ENCODE results near the gene MFSD2A. TPM values are rescaled to one million over a fixed set of nuclear protein-coding genes. Genes with fewer than 3 reads are reported as not detected.
"Not testable (repeated sequence)": the region's sequence is repeated elsewhere in the genome, so short reads cannot be mapped to it uniquely, and the experiment has no call there.

The MFSD2A gene
- total RNA-seq, 3 donors from 2014 or later = 3.0 to 61.5 (median 7.9) TPM

DNA sequence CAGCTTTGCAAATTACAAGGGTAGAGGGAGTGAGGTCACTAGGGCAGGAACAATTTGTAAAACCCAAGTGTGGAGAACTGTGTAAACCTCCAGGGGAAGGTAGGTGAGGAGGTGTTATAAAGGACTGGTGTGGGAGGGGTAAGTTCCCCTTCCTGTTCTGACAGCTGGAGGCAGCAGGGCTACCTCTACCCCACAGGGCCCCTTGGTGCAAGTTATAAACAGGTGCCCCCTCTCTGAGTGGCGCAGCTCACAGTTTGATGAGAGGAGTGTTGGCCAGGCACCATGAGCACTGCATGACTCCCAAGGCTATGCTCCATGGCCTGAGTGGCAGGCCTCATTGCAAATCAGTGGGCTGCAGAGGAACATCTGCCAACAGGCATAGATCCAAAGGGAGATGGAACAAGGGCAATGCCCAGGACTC is 41.0 kb downstream of the MFSD2A start:
- H3K4me3 ChIP-seq = no peak overlapping the region
- intact Hi-C loops (cut with DNase I; ENCODE audit: low total_unique reads) = no loop called here
- no peaks in the 10 kb centered on the region for H3K9me3 ChIP-seq
- DNase-seq (ENCODE audit: low spot score in 2 of 2) = no peak
- TF ChIP-seq POLR2A (IDR thresholded peaks at IDR 0.05) = no peak
- no peaks in the 10 kb centered on the region for H3K27me3 ChIP-seq
- H3K4me1 ChIP-seq = no peaks in the 10 kb centered on the region
- no peaks in the 10 kb centered on the region for H3K36me3 ChIP-seq
- no peak overlapping the region for H3K27ac ChIP-seq

- Histone ChIP-seq H3K27ac (no peak overlapping the region), H3K4me1 (no peaks in the 10 kb centered on the region), H3K36me3 (no peaks in the 10 kb centered on the region), H3K9me3 (no peaks in the 10 kb centered on the region), H3K27me3 (no peaks in the 10 kb centered on the region), H3K4me3 (no peak overlapping the region)
- intact Hi-C loops (cut with DNase I; ENCODE audit: low total_unique reads) = no loop called here
- TF ChIP-seq CTCF (IDR thresholded peaks at IDR 0.05) = no peak
- TF ChIP-seq POLR2AphosphoS5 (IDR thresholded peaks at IDR 0.05) = no peak
- TF ChIP-seq POLR2A (IDR thresholded peaks at IDR 0.05) = no peak
- no peak for DNase-seq (ENCODE audit: low spot score in 2 of 2)
Measured at GRCh38 chr1:39996396-39997004, 41.6 kb downstream of the MFSD2A start.

DNA sequence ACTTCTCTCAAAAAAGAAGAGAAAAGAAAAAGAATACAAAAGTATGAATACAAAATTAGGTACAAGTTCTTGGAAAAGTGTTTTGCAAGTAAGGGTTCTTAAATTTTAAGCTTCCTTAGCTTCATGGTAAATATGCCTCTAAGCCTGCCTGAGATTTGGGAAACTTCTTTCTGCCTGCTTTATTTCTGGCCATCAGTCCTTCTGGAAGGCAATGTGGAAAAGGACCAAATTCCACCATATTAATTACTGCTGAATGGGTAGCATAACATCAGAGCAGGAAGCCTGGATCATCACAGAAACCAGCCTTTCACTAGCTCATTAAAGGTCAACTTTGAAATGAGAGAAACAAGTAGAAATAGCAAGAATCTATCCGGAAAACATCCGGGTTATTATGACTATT is 46.5 kb downstream of the MFSD2A start:
- intact Hi-C loops (cut with DNase I; ENCODE audit: low total_unique reads) = no loop called here
- H3K36me3 ChIP-seq = no peaks in the 10 kb centered on the region
- no peak for DNase-seq (ENCODE audit: low spot score in 2 of 2)
- H3K27ac ChIP-seq = no peak overlapping the region
- H3K27me3 ChIP-seq = no peaks in the 10 kb centered on the region
- no peak overlapping the region for H3K4me3 ChIP-seq
- H3K4me1 ChIP-seq = no peaks in the 10 kb centered on the region
- H3K9me3 ChIP-seq = no peaks in the 10 kb centered on the region
- TF ChIP-seq POLR2AphosphoS5 (IDR thresholded peaks at IDR 0.05) = no peak
- no peak for TF ChIP-seq CTCF (IDR thresholded peaks at IDR 0.05)

- Histone ChIP-seq H3K4me1 (no peaks in the 10 kb centered on the region), H3K36me3 (no peaks in the 10 kb centered on the region), H3K27me3 (no peaks in the 10 kb centered on the region), H3K27ac (no peak overlapping the region), H3K4me3 (no peak overlapping the region), H3K9me3 (no peaks in the 10 kb centered on the region)
- no peak for DNase-seq (ENCODE audit: low spot score in 2 of 2)
- TF ChIP-seq POLR2A (IDR thresholded peaks at IDR 0.05) (no peak), CTCF (IDR thresholded peaks at IDR 0.05) (no peak)
- intact Hi-C loops (cut with DNase I; ENCODE audit: low total_unique reads) = no loop called here
Measured at GRCh38 chr1:40003156-40004093, 48.5 kb downstream of the MFSD2A start.

- H3K4me3 ChIP-seq = no peak overlapping the region
- no peak for DNase-seq (ENCODE audit: low spot score in 2 of 2)
- no peak for TF ChIP-seq POLR2AphosphoS5 (IDR thresholded peaks at IDR 0.05)
- no peak for TF ChIP-seq CTCF (IDR thresholded peaks at IDR 0.05)
- TF ChIP-seq POLR2A (IDR thresholded peaks at IDR 0.05) = no peak
- no peaks in the 10 kb centered on the region for H3K9me3 ChIP-seq
- no peak overlapping the region for H3K27ac ChIP-seq
- no peaks in the 10 kb centered on the region for H3K36me3 ChIP-seq
- no peaks in the 10 kb centered on the region for H3K27me3 ChIP-seq
- no peaks in the 10 kb centered on the region for H3K4me1 ChIP-seq
- intact Hi-C loops (cut with DNase I; ENCODE audit: low total_unique reads) = no loop called here
Measured at GRCh38 chr1:40004857-40005256, 49.9 kb downstream of the MFSD2A start.

DNA sequence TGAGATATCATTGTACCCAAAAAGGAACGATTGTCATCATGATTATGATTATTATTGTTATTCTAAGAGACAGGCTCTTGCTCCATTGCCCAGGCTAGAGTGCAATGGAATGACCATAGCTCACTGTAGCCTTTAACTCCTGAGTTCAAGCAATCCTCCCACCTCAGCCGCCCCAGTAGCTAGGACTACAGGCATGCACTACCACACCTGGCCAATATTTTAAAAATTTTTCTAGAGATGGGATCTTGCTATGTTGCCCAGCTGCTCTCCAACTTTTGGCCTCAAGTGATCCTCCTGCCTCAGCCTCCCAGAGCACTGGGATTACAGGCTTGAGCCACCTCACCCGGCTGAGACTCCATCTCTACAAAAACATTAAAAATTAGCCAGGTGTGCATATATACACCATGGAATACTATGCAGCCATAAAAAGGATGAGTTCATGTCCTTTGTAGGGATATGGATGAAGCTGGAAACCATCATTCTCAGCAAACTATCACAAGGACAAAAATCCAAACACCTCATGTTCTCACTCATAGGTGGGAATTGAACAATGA is 52.6 kb downstream of the MFSD2A start:
- H3K4me1 ChIP-seq; intact Hi-C loops (cut with DNase I; ENCODE audit: low total_unique reads); DNase-seq (ENCODE audit: low spot score in 2 of 2); H3K9me3 ChIP-seq; H3K36me3 ChIP-seq; H3K27me3 ChIP-seq; H3K27ac ChIP-seq; H3K4me3 ChIP-seq: not testable (repeated sequence)
